GM12891 (cell line): ENCODE data around the gene ZFAND4.

ENCODE experiments used
- PAX5 ChIP-seq: IDR thresholded peaks from 2 replicates; pipeline ENCODE4 v1.6.1; 2011; ENCODE audit warnings: low read length, moderate library complexity, mild to moderate bottlenecking; ENCODE audit not compliant: insufficient read depth, severe bottlenecking
- POLR2A ChIP-seq: IDR thresholded peaks from 2 replicates; pipeline ENCODE4 v1.6.1; 2011; ENCODE audit warnings: low read depth, low read length, control low read depth
- POLR2AphosphoS5 ChIP-seq: IDR thresholded peaks from 2 replicates; pipeline ENCODE4 v1.6.1; 2011; ENCODE audit warnings: low read depth, low read length, control low read depth
- POU2F2 ChIP-seq: IDR thresholded peaks from 2 replicates; pipeline ENCODE4 v1.6.1; 2011; ENCODE audit warnings: low read depth, mild to moderate bottlenecking, control low read depth, low read length, moderate library complexity
- SPI1 ChIP-seq: IDR thresholded peaks from 2 replicates; pipeline ENCODE4 v1.6.1; 2011; ENCODE audit warnings: low read depth, low read length, control low read depth
- TAF1 ChIP-seq: IDR thresholded peaks from 2 replicates; pipeline ENCODE4 v1.6.1; 2011; ENCODE audit warnings: low read depth, low read length, control low read depth

DNA sequence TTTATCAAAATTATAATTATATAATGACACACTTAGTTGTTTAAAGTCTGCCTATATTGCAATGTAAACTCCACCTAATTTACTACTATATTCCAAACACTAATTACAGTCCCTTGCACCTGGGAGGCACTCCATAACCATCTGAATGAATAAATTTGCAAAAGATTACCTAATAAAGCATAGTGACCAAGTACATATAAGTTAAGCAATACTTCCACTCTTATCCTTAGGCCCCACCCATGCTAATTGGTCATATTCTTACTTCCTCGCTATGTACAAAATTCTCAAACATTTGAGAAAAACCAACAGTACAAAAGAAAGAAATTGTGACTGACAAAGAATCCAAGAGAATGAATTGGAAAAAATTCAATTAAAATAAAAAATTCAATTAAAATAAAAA lies 65.3 kb downstream of the ZFAND4 start:
- TF ChIP-seq POLR2A = no peak
- TF ChIP-seq POLR2AphosphoS5 = no peak
- TF ChIP-seq TAF1 = no peak
- TF ChIP-seq POU2F2 = no peak
- TF ChIP-seq SPI1 = no peak
- TF ChIP-seq PAX5 = no peak
